ENCODE data around the gene PECR.

PECR gene

GRCh38 chr2:216069028-216069427 is 12.6 kb downstream of the PECR start:
- DNase-seq = no peak

- DNase-seq = no peak
Observed at GRCh38 chr2:216066230-216066629, 15.4 kb downstream of the PECR start.

- DNase-seq = no peak
Observed at GRCh38 chr2:216064665-216065064, 16.9 kb downstream of the PECR start.

GRCh38 chr2:216064014-216064630 is 17.5 kb downstream of the PECR start:
- DNase-seq = no peak

- no peak for DNase-seq
Observed at GRCh38 chr2:216059233-216059834, 22.3 kb downstream of the PECR start.

- no peak for DNase-seq
Observed at GRCh38 chr2:216057688-216058193, 23.9 kb downstream of the PECR start.

- DNase-seq = no peak
Observed at GRCh38 chr2:216056739-216057138, 24.9 kb downstream of the PECR start.

- no peak for DNase-seq
Observed at GRCh38 chr2:216055680-216056079, 25.9 kb downstream of the PECR start.

GRCh38 chr2:216052420-216052819 is 29.2 kb downstream of the PECR start:
- no peak for DNase-seq

GRCh38 chr2:216051350-216051749 is 30.3 kb downstream of the PECR start:
- no peak for DNase-seq

GRCh38 chr2:216049452-216049851 is 32.2 kb downstream of the PECR start:
- no peak for DNase-seq

GRCh38 chr2:216047397-216047796 is 34.2 kb downstream of the PECR start:
- no peak for DNase-seq

- DNase-seq = no peak
Observed at GRCh38 chr2:216044883-216045486, 36.6 kb downstream of the PECR start.

- DNase-seq = no peak
Observed at GRCh38 chr2:216043949-216044348, 37.7 kb downstream of the PECR start.

GRCh38 chr2:216041438-216041837 is 40.2 kb downstream of the PECR start:
- no peak for DNase-seq

- DNase-seq = no peak
Observed at GRCh38 chr2:216039918-216040317, 41.7 kb downstream of the PECR start.

GRCh38 chr2:216034065-216034464 is 47.5 kb downstream of the PECR start:
- peak in 1 of 2 experiments; percentile 32 for DNase-seq

- DNase-seq = no peak
Observed at GRCh38 chr2:216033403-216033802, 48.2 kb downstream of the PECR start.

GRCh38 chr2:216031960-216032689 is 49.5 kb downstream of the PECR start:
- no peak for DNase-seq

- DNase-seq = no peak
Observed at GRCh38 chr2:216030216-216030615, 51.4 kb downstream of the PECR start.

- no peak for DNase-seq
Observed at GRCh38 chr2:216029416-216030129, 52.0 kb downstream of the PECR start.

GRCh38 chr2:216024779-216025336 is 56.8 kb downstream of the PECR start:
- no peak for DNase-seq
